ENCODE data around the gene SPDYC.

SPDYC gene

GRCh38 chr11:65128182-65129145 lies 41.6 kb upstream of the SPDYC start:
- H3K9ac ChIP-seq = no peak overlapping the region
- H4K20me1 ChIP-seq (ENCODE audit: insufficient read depth) = no peaks in the 10 kb centered on the region
- H2AFZ ChIP-seq (ENCODE audit: low read depth) = no peak overlapping the region
- no peak overlapping the region for H3K4me3 ChIP-seq (IDR thresholded peaks at IDR 0.05; ENCODE audit: insufficient read depth, low read depth, low read length)
- peaks cover 19% of the 10 kb centered on the region for H3K79me2 ChIP-seq (ENCODE audit: insufficient read depth, low read depth)
- H3K27me3 ChIP-seq (ENCODE audit: insufficient read depth, low read depth) = no peaks in the 10 kb centered on the region
- no peak overlapping the region for H3K27ac ChIP-seq
- H3K4me2 ChIP-seq = no peak overlapping the region
- H3K36me3 ChIP-seq (ENCODE audit: insufficient read depth) = no peaks in the 10 kb centered on the region; the same call in 1 of the 2 replicates
- no peak for TF ChIP-seq CTCF (conservative IDR thresholded peaks at IDR 0.05; ENCODE audit: low read depth, low read length)
- peaks cover 20% of the 10 kb centered on the region for H3K4me1 ChIP-seq (ENCODE audit: low read depth, poor library complexity, severe bottlenecking)

- Histone ChIP-seq H3K79me2 (ENCODE audit: insufficient read depth, low read depth) (peaks cover 14% of the 10 kb centered on the region), H4K20me1 (ENCODE audit: insufficient read depth) (no peaks in the 10 kb centered on the region), H3K27me3 (ENCODE audit: insufficient read depth, low read depth) (no peaks in the 10 kb centered on the region), H2AFZ (ENCODE audit: low read depth) (no peak overlapping the region), H3K27ac (no peak overlapping the region), H3K4me3 (IDR thresholded peaks at IDR 0.05; ENCODE audit: insufficient read depth, low read depth, low read length) (no peak overlapping the region), H3K9ac (no peak overlapping the region), H3K4me2 (no peak overlapping the region), H3K36me3 (ENCODE audit: insufficient read depth) (no peaks in the 10 kb centered on the region; the same call in 1 of the 2 replicates), H3K4me1 (ENCODE audit: low read depth, poor library complexity, severe bottlenecking) (peaks cover 14% of the 10 kb centered on the region)
- TF ChIP-seq CTCF (conservative IDR thresholded peaks at IDR 0.05; ENCODE audit: low read depth, low read length) = no peak
Observed at GRCh38 chr11:65129649-65130441, 40.2 kb upstream of the SPDYC start.

GRCh38 chr11:65130631-65131416 lies 39.2 kb upstream of the SPDYC start:
- no peak overlapping the region for H3K9ac ChIP-seq
- H3K27me3 ChIP-seq (ENCODE audit: insufficient read depth, low read depth) = no peaks in the 10 kb centered on the region
- H3K79me2 ChIP-seq (ENCODE audit: insufficient read depth, low read depth) = peaks cover 14% of the 10 kb centered on the region
- H3K27ac ChIP-seq = no peak overlapping the region
- H2AFZ ChIP-seq (ENCODE audit: low read depth) = no peak overlapping the region
- no peaks in the 10 kb centered on the region; the same call in 1 of the 2 replicates for H3K36me3 ChIP-seq (ENCODE audit: insufficient read depth)
- no peak for TF ChIP-seq CTCF (conservative IDR thresholded peaks at IDR 0.05; ENCODE audit: low read depth, low read length)
- H3K4me3 ChIP-seq (IDR thresholded peaks at IDR 0.05; ENCODE audit: insufficient read depth, low read depth, low read length) = no peak overlapping the region
- H3K4me1 ChIP-seq (ENCODE audit: low read depth, poor library complexity, severe bottlenecking) = peaks cover 19% of the 10 kb centered on the region
- H4K20me1 ChIP-seq (ENCODE audit: insufficient read depth) = no peaks in the 10 kb centered on the region
- H3K4me2 ChIP-seq = no peak overlapping the region

- no peak overlapping the region for H3K9ac ChIP-seq
- TF ChIP-seq CTCF (conservative IDR thresholded peaks at IDR 0.05; ENCODE audit: low read depth, low read length) = no peak
- no peaks in the 10 kb centered on the region for H4K20me1 ChIP-seq (ENCODE audit: insufficient read depth)
- no peak overlapping the region for H2AFZ ChIP-seq (ENCODE audit: low read depth)
- no peaks in the 10 kb centered on the region; the same call in 1 of the 2 replicates for H3K36me3 ChIP-seq (ENCODE audit: insufficient read depth)
- H3K27me3 ChIP-seq (ENCODE audit: insufficient read depth, low read depth) = no peaks in the 10 kb centered on the region
- no peak overlapping the region for H3K4me2 ChIP-seq
- no peak overlapping the region for H3K4me3 ChIP-seq (IDR thresholded peaks at IDR 0.05; ENCODE audit: insufficient read depth, low read depth, low read length)
- H3K79me2 ChIP-seq (ENCODE audit: insufficient read depth, low read depth) = peaks cover 14% of the 10 kb centered on the region
- no peak overlapping the region for H3K27ac ChIP-seq
- peaks cover 25% of the 10 kb centered on the region for H3K4me1 ChIP-seq (ENCODE audit: low read depth, poor library complexity, severe bottlenecking)
Observed at GRCh38 chr11:65131417-65131776, 38.6 kb upstream of the SPDYC start.
